HG03045 (cell line): ENCODE results near the gene COQ8A.

ENCODE experiments used
- ATAC-seq: cut with Tn5 transposase; IDR thresholded peaks from one replicate; pipeline ENCODE4 v1.9.1; 2021; ENCODE audit warnings: mild to moderate bottlenecking, moderate library complexity; ENCODE audit not compliant: unreplicated experiment

Gene COQ8A

DNA sequence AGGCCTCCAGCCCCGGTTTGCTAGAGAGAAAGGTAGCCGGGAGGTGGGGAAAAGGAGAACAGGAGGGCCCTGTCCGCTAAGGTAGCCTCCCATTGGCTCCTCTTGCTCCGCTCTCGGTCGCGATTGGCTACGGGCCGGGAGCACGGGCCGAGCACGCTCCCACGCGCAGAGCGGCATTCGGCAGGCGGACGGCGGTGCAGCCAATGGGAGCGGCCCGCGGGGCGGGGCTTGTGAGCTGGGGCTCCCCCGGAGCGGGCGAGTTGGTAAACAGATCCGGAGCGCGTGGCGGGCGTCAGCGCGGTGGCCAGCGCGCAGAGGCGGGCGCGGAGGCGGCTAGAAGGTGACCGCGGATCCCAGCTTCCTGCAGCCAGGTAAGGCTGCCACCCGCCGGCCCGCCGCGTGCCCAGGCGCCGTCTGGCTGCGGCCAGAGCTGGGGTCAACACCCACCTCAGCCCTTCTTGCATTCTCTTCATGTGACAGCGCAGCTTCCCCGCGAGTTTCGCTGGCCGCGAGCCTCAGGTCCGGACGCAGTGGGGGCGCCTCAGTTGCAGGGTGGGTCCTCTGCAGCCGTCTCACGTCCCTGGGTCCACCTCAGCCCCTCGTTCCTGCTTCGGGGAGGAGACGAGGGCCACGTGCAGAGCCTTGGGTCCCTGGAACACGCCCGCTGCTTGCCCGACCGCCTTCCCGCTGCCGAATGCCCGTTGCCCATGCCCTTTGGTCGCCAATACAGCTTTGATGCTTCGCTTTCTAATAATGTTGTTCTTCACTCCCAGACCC lies at the start of gene COQ8A:
TSS of gene COQ8A (plus strand) at position 266 of the 777 bp plus-strand sequence. CDS start 21,092 bp downstream, outside the sequence.
- ATAC-seq = peak; percentile 97

DNA sequence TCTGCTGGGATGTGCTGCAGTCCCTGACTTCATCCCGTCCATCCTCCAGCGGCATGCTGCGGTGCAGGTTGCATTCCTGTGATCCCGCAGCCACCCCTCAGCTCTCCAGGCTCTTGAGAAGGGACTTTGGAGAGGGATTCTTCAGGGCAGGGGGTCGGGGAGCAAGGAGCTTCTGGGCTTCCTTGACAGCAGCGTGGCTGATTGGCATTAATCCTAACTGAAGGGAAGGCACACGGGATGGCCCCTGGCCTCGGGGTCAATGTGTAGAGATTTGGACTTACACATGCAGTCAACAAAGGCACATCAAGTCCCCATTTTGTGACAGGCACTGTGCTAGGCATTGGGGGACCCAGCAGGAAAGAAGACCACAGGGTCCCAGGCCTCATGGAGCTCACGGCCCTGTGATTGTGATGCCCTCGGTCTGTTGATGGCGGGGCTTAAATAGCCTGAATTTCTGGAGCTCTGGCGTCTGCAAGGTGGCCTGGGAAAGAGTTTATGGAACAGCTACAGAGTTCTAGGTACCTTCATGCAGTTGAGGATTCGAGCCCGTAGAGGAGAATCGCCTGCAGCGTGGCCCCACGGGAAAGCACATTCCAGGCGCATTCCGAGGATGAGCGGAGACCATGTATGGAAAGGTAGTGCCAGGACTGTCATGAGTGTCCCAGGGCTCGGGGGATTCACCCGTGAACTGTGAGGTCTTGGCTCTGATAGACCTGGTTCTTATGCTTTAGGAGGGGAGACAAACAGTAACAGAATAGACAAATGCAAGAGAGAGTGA lies 49.6 kb upstream of the COQ8A start:
- ATAC-seq = no peak

DNA sequence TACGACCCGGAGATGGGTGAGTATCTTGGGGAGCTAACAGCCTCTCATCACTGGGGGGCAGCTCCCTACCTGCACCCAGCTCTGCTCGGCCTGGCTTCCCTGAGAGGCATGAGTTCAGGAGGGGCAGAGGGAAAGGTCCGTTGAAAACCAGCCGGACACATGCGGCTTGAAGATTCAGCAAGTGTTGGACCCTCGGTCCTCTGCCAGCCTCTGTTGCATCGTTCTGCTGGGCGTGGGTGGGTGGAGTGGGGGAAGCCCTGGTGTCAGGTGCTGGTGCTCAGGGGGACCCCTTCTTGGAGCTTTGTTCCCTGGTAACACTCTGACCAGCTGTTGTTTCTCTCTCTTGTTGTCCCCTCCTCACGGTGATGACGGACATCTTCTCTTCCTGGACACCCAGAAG lies 48.7 kb upstream of the COQ8A start:
- no peak for ATAC-seq

DNA sequence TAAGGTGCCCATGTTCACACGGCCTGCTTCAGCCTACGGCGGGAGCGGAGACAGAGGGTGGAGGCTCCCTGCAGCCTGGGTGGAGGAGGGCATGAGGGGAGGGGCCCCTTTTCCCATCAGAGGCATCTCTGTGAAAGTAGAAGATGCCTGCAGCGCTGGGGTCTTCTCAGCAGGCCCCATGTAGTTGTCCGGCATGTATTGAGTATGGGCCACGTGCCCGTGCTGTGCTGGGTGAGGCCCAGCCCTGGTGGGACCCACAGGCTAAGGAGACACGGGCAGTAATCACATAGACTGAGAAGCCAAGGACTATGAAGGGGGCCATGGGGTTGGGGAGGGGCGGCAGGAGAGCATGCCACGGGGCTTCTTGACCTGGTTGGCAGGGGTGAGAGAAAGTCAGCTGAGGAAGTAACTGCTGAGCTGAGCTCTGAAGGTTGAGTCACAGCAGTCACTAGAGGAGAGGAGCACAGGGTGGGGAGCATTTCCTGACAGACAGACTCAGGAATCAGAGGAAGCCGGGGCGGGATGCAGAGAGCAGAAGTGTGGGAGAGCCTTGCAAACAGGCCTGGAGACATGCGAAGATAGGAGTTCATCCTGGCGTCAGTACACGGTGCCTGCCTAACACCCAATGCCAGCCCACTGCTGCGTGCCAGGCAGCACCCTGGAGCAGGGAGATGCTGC lies 48.1 kb upstream of the COQ8A start:
- ATAC-seq = no peak

GRCh38 chr1:226892524-226892875 lies 47.6 kb upstream of the COQ8A start:
- no peak for ATAC-seq

DNA sequence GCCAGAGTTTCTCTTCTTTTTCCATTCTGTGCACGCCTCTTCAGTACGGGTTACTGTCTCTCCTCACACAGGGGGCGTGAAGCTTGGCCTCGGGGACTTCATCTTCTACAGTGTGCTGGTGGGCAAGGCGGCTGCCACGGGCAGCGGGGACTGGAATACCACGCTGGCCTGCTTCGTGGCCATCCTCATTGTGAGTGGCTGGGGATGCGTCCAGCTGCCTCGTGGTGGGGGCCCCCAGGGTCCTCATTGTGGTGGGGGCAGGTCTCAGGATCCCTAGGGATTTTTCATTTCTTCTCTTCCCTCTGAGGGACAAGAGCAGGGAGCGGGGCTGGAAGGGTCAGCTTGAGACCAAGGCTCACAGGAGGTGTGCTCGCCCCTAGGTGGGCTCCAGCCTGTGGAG lies 46.2 kb upstream of the COQ8A start:
- ATAC-seq = no peak

DNA sequence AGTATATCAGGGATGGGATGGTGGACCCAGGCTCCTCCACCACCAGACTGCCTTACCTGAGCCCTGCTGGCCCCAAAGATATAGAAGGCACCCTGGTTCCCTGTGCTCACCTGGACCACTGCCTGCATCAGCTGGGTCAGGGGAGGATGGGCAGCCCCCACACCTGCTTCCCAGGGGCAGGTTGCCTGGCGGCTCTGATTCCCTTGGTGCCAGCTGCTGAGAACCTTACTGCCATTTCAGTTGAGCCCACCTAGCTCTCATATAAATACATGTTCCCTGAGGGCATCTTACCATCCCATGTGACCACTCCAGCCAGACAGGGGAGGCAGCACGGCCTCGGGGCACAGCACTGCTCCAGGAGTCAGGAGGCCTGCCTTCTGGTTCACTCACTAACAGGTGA lies 45.3 kb upstream of the COQ8A start:
- ATAC-seq = no peak

DNA sequence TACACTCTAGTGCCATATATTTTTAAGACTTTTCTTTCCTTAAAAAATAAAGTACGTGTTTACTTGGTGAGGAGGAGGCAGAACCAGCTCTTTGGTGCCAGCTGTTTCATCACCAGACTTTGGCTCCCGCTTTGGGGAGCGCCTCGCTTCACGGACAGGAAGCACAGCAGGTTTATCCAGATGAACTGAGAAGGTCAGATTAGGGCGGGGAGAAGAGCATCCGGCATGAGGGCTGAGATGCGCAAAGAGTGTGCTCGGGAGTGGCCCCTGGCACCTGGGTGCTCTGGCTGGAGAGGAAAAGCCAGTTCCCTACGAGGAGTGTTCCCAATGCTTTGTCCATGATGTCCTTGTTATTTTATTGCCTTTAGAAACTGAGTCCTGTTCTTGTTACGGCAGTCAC lies 44.5 kb upstream of the COQ8A start:
- no peak for ATAC-seq

DNA sequence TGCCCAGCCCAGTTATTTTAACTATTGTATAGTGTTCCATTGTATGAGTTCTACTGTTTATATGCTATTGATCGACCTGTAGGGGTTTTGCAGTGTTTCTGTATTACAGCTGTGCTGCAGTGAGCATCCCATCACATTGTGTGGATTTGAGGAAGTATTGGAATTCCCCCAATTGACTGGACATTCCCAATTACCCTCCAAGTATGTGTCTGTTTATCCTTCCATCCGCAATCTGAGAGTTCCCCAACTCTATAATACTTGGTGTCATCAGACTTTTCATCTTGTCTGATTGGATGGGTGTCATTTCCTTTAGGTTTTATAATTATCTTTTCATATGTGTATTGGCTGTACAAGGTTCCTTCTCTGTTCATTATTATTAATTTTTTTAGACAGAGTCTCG lies 41.8 kb upstream of the COQ8A start:
- ATAC-seq = no peak

GRCh38 chr1:226901421-226901820 lies 38.7 kb upstream of the COQ8A start:
- ATAC-seq = no peak

DNA sequence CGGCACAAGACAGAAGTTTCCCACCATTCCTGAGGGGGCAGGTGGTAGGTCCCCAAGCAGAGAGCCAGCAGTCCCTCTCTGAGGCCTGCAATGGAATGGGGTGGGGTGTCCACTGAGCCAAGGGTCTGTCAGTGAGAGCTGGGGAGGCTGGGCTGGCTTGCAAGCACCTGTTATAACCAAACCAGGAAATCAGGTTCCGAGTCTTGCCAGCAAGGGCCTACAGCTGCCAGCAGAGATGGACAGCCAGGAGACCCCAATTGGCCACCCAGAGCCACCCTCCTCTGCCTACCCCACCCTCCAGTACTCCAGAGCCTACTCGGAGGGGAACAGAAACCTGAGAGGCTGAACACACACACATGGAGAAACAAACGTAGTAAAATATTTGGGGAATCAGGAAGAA lies 37.5 kb upstream of the COQ8A start:
- ATAC-seq = no peak

GRCh38 chr1:226903819-226904716 lies 36.0 kb upstream of the COQ8A start:
- no peak for ATAC-seq

- ATAC-seq = no peak
Observed at GRCh38 chr1:226904772-226905171, 35.3 kb upstream of the COQ8A start.

DNA sequence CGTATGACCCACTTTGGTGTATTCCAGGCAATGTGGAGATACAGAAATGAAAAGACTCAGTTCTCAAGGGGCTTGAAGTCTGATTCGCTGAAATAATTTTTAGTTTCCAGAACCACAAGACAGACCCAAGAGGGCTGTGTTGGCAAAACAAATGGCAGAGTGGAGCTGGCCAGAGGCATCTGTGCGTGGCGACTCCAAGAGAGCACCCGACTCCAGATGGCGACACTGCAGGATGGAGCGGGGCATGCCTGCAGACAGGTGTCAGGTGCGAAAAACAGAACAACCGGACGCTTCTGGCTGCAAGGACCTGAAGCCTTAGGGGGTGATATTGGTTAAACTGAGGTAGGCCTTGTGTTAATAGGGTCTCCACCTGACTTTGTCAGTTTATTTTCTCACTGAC lies 31.7 kb upstream of the COQ8A start:
- ATAC-seq = no peak

- ATAC-seq = no peak
Observed at GRCh38 chr1:226908913-226909312, 31.2 kb upstream of the COQ8A start.

DNA sequence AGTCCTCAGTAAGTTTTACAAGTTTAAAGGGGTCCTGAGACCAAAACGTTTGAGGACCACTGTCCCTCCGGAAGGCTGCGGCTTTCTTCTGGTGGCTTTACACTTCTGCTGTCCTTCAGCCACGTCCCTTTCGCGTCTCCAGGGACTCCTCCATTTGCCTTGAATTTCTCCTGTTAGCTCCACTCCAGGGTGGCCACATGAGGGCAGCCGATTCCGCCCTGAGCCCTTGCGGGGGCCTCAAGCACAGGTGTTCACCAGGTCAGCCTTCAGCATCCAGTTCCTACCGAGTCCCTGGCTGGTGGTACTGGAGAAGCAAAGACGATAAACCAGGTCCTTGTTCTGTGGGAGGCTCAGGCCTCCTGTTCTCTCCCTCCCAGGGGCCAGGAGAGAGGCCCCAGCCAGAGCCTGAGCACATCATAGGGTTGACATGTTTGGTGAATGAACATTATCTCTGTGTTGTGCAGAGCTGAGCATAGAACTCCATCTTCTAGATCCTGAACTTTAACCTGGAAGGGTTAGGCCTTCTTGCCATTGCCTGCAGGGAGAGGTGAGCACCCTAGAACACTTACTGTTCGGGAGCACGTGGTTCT lies 27.4 kb upstream of the COQ8A start:
- peak; percentile 63 for ATAC-seq

GRCh38 chr1:226915672-226915995 lies 24.5 kb upstream of the COQ8A start:
- ATAC-seq = no peak

DNA sequence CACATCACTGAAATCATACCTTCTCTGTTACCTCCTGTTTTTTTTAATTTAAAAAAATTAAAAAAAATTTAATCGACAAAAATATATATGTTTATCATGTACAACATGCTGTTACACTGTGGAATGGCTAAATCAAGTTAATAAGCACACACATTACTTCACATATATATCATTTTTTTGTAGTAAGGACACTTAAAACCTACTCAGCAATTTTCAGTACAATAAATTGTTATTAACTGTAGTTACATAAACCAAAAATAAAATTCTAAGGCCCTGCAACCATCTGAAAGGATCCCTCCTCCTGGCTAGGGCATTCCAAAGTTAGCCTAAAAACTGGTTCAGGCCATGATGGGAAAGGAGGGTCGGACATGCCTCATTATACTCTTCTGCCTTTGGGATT lies 23.6 kb upstream of the COQ8A start:
- no peak for ATAC-seq

- no peak for ATAC-seq
Observed at GRCh38 chr1:226919587-226919986, 20.5 kb upstream of the COQ8A start.

DNA sequence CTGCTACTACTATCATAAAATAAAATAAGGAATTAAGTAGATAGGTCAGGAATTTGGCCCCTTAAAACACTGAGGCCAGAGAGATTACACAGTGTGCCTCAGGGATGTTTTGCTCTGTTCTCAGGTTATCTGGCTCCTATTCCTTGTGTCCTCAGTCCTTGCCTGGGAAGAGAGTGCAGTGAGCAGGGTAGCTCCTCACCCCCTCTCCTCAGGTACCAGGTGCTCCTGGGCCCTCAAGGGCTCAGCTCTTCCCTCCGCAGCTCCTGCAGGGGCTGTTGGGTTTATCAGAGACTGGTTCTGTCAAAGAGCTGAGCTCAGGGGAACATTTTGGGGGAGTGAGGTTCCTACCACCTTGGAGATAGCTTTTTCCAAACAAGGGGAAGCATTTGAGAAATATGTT lies 20.1 kb upstream of the COQ8A start:
- no peak for ATAC-seq

- ATAC-seq = no peak
Observed at GRCh38 chr1:226920446-226920894, 19.6 kb upstream of the COQ8A start.
